GM12801 (cell line): ENCODE data around the gene PMPCA.

Source experiments
- TF ChIP-seq, protein P1 (sequence below): IDR thresholded peaks from one replicate; pipeline ENCODE4 v1.5.1; 2011; ENCODE audit warnings: control low read depth; ENCODE audit not compliant: insufficient read length; ENCODE audit errors: extremely low read depth

PMPCA gene

DNA sequence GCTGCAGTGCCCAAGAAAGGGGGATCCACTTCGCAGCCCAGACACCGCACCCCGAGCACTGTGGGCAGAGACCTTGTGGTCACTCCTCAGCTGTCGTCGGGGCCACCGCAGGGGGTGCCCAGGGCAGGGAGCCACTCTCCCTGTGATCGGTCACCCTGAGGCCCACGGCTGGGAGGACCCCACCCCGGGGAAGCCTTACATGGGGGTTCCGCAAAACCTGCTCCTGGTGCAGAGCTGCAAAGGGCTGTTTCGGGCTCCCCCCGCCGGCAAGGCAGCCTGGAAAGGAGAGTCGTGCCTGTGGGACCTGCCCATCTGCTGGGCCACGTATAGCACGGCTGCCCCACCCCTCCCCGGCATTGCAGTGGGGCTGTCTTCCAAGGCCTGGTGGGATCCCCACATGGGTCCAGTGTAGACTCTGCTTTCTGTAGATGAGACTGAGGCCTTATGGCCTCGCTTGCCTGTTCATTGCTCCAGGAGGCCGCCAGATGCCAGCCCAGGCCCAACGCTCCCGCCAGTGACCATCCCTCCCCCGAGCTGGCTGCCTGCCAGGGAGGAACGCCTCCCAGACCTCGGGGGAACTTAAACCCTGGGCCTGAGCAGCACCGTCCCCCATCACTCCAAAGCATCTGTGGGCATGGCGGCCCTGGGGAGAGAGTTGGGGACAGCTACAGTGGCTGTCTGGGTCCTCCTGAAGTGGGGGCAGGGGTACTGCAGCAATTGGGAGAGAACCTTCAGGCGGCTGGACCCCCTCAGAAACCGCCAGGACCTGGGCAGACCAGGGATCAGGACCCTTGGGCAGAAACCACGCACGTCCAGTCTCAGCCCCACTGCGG lies 45.3 kb upstream of the PMPCA start:
- TF ChIP-seq, protein P1, sequence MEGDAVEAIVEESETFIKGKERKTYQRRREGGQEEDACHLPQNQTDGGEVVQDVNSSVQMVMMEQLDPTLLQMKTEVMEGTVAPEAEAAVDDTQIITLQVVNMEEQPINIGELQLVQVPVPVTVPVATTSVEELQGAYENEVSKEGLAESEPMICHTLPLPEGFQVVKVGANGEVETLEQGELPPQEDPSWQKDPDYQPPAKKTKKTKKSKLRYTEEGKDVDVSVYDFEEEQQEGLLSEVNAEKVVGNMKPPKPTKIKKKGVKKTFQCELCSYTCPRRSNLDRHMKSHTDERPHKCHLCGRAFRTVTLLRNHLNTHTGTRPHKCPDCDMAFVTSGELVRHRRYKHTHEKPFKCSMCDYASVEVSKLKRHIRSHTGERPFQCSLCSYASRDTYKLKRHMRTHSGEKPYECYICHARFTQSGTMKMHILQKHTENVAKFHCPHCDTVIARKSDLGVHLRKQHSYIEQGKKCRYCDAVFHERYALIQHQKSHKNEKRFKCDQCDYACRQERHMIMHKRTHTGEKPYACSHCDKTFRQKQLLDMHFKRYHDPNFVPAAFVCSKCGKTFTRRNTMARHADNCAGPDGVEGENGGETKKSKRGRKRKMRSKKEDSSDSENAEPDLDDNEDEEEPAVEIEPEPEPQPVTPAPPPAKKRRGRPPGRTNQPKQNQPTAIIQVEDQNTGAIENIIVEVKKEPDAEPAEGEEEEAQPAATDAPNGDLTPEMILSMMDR, result no peak

DNA sequence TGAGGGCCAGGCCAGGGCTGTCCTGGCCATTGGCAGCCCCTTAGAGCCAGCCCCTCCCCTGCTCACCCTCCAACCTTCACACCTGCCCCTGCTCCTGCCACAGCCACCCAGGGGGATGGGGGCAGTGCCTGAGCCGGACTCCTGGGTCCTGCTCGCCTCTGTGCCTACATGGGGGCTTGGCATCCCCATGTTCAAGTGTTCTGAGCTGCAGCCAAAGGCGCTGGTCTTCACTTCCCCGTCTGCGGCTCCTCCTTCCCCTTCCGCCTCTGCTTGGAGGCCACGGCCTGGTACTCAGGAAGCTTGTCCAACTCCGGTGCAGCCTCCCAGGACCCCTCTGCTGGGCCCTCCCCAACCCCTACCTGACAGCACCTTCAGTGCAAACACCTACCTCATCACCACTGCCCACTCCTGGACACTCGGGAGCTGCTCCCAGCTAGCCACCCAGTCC lies 44.7 kb upstream of the PMPCA start:
- TF ChIP-seq, protein P1, result no peak

DNA sequence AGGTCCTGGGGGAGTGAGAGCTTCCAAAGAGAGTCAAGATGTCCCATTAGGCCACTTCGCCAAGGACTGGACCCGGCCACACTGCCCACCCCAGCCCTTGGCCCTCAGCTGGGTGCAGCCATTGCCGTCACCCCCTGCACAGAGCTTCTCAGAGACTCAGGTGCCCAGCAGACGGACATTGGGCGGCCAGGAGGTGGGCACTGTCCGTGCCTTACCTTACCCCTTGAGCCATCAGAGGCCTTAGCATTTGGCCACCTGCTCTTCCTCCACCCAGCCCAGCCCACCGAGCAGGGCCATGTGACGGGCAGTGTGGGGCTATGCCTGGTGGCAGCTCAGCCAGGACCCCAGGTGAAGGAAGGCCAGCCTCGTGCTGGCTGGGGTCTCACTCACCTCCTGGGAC lies 43.6 kb upstream of the PMPCA start:
- TF ChIP-seq, protein P1, result no peak

- TF ChIP-seq, protein P1, result no peak
Measured at GRCh38 chr9:136367296-136368145, 42.9 kb upstream of the PMPCA start.

- TF ChIP-seq, protein P1, result no peak
Measured at GRCh38 chr9:136368190-136368589, 42.3 kb upstream of the PMPCA start.

GRCh38 chr9:136370037-136370436 lies 40.4 kb upstream of the PMPCA start:
- TF ChIP-seq, protein P1, result no peak
